GM18907 (cell line): ENCODE results near the gene SLAIN2.
A peak's percentile ranks its signal among the peaks of the same experiment; 100 is the strongest.

ENCODE experiments used
- ATAC-seq: cut with Tn5 transposase; IDR thresholded peaks from one replicate; pipeline ENCODE4 v1.9.1; 2021; ENCODE audit warnings: mild to moderate bottlenecking, moderate library complexity; ENCODE audit not compliant: unreplicated experiment

The SLAIN2 gene

GRCh38 chr4:48334236-48334635 lies 7.1 kb upstream of the SLAIN2 start:
- ATAC-seq, result no peak

GRCh38 chr4:48334900-48335384 lies 6.4 kb upstream of the SLAIN2 start:
- ATAC-seq, result no peak

- ATAC-seq, result no peak
These were observed 5.0 kb upstream of the SLAIN2 start for GRCh38 chr4:48336146-48336870.

GRCh38 chr4:48337731-48338130 lies 3.6 kb upstream of the SLAIN2 start:
- ATAC-seq, result no peak

- ATAC-seq, result no peak
These were observed 1.7 kb upstream of the SLAIN2 start for GRCh38 chr4:48339642-48340041.

GRCh38 chr4:48340276-48340964 lies 909 bp upstream of the SLAIN2 start:
- ATAC-seq, result peak; percentile 12

GRCh38 chr4:48341776-48342605 lies 662 bp downstream of the SLAIN2 start:
- ATAC-seq, result peak; percentile 33

GRCh38 chr4:48342606-48342880 lies 1.2 kb downstream of the SLAIN2 start:
- no peak for ATAC-seq

GRCh38 chr4:48343035-48343434 lies 1.7 kb downstream of the SLAIN2 start:
- ATAC-seq, result no peak

GRCh38 chr4:48343551-48343950 lies 2.2 kb downstream of the SLAIN2 start:
- ATAC-seq, result no peak

GRCh38 chr4:48345542-48345941 lies 4.2 kb downstream of the SLAIN2 start:
- no peak for ATAC-seq

- no peak for ATAC-seq
These were observed 5.3 kb downstream of the SLAIN2 start for GRCh38 chr4:48346594-48346993.

GRCh38 chr4:48347282-48347921 lies 6.1 kb downstream of the SLAIN2 start:
- no peak for ATAC-seq

- ATAC-seq, result no peak
These were observed 9.5 kb downstream of the SLAIN2 start for GRCh38 chr4:48350871-48351270.

- no peak for ATAC-seq
These were observed 11.5 kb downstream of the SLAIN2 start for GRCh38 chr4:48352793-48353192.

GRCh38 chr4:48356355-48356754 lies 15.0 kb downstream of the SLAIN2 start:
- ATAC-seq, result no peak

GRCh38 chr4:48360285-48361011 lies 19.1 kb downstream of the SLAIN2 start:
- ATAC-seq, result no peak

- no peak for ATAC-seq
These were observed 19.7 kb downstream of the SLAIN2 start for GRCh38 chr4:48361012-48361400.

- no peak for ATAC-seq
These were observed 25.3 kb downstream of the SLAIN2 start for GRCh38 chr4:48366611-48367010.

- no peak for ATAC-seq
These were observed 25.7 kb downstream of the SLAIN2 start for GRCh38 chr4:48367016-48367415.

GRCh38 chr4:48368389-48368788 lies 27.1 kb downstream of the SLAIN2 start:
- no peak for ATAC-seq
